HepG2 (cell line): ENCODE data around the gene SPATA31E1. TPM values are rescaled to one million over a fixed set of nuclear protein-coding genes. Genes with fewer than 3 reads are reported as not detected.

Experiments used
- ATAC-seq: fragments of 200-7000 bp; cut with Tn5 transposase; 3 replicates; pipeline ENCODE4 v1.9.1; 2020; ENCODE audit warnings: mild to moderate bottlenecking, moderate library complexity
- BruUV-seq: library from RNA; stranded (reverse); fragments of 400-500 nt; replicated peaks from 2 replicates; lab custom pipeline; 2021; lab: Mats Ljungman, UMichigan
- CTCF ChIA-PET: fragments of 300-600 bp; formaldehyde crosslinking; extraction: SDS; loops from one replicate; lab custom pipeline; 2021; ENCODE audit warnings: low total read pairs, inconsistent platforms, low intra/inter-chr PET ratio; lab: Yijun Ruan, JAX
- POLR2A ChIA-PET: fragments of 350-600 bp; sonication (Branson Sonifier 250); formaldehyde crosslinking; loops from one replicate; lab custom pipeline; 2020; ENCODE audit warnings: antibody characterized with exemption, inconsistent platforms; lab: Yijun Ruan, JAX
- DNase-seq: peaks from one replicate; pipeline ENCODE4 v3.0.0-alpha.2; 2015; ENCODE audit warnings: low spot score
- FAIRE-seq: peaks from 3 replicates; lab custom pipeline; 2011; peaks lifted over from hg19 to GRCh38; lab: Jason Lieb, UNC
- H2AFZ ChIP-seq: one replicate; pipeline ENCODE4 v1.6.1; 2011; ENCODE audit warnings: low read length, inconsistent platforms
- H3K27ac ChIP-seq: fragments of 300-600 bp; 3 replicates; pipeline ENCODE4 v1.8.0; 2011; ENCODE audit warnings: mixed run types, mild to moderate bottlenecking, mixed read lengths, low read length, inconsistent platforms; ENCODE audit not compliant: insufficient read depth; ENCODE audit errors: extremely low read length
- H3K27me3 ChIP-seq, 2 experiments: fragments of 200-600 bp in 1 of 2; 2 replicates in 1 of 2; 3 replicates in 1 of 2; pipeline versions ENCODE4 v1.6.0 to v1.8.0; 2011; ENCODE audit warnings: low read length in 2 of 2, mild to moderate bottlenecking in 2 of 2, moderate library complexity in 2 of 2, inconsistent platforms in 1 of 2; ENCODE audit not compliant: insufficient read depth in 2 of 2, control insufficient read depth in 1 of 2
- H3K36me3 ChIP-seq, 2 experiments: fragments of 200-600 bp in 1 of 2; replicated peaks in 1 of 2; 2 replicates in 1 of 2; 3 replicates in 1 of 2; pipeline versions ENCODE4 v1.5.1 to v1.8.0; 2011; ENCODE audit warnings: low read length in 2 of 2, inconsistent platforms in 1 of 2; ENCODE audit not compliant: insufficient read depth in 2 of 2, control insufficient read depth in 1 of 2
- H3K4me1 ChIP-seq: 2 replicates; pipeline ENCODE4 v1.5.1; 2012; ENCODE audit warnings: low read length, inconsistent platforms; ENCODE audit not compliant: insufficient read depth
- H3K4me2 ChIP-seq: 2 replicates; pipeline ENCODE4 v1.6.0; 2011; ENCODE audit warnings: low read depth, low read length, inconsistent platforms
- H3K4me3 ChIP-seq, 3 experiments: fragments of 200-600 bp in 1 of 3; sonication (generic), shearing (Covaris generic) in 1 of 3; replicated peaks in 1 of 3; 2 replicates each; pipeline ENCODE4 v1.5.1; 2011 to 2016; ENCODE audit warnings: low read length in 3 of 3, inconsistent platforms in 2 of 3, low read depth in 2 of 3, mild to moderate bottlenecking in 2 of 3, control low read depth in 1 of 3, mixed read lengths in 1 of 3; ENCODE audit not compliant: insufficient read depth in 1 of 3
- H3K79me2 ChIP-seq: one replicate; pipeline ENCODE4 v1.6.1; 2011; ENCODE audit warnings: low read length, inconsistent platforms; ENCODE audit not compliant: insufficient read depth
- H3K9ac ChIP-seq: 2 replicates; pipeline ENCODE4 v1.6.0; 2011; ENCODE audit warnings: mild to moderate bottlenecking, low read depth, low read length, inconsistent platforms; ENCODE audit not compliant: insufficient read depth
- H3K9me3 ChIP-seq: 2 replicates; pipeline ENCODE4 v1.5.1; 2012; ENCODE audit warnings: mild to moderate bottlenecking, low read length
- H4K20me1 ChIP-seq: 2 replicates; pipeline ENCODE4 v1.6.0; 2011; ENCODE audit warnings: inconsistent platforms, mild to moderate bottlenecking, low read length, moderate library complexity; ENCODE audit not compliant: insufficient read depth
- HOXA3 ChIP-seq: sonication (generic); formaldehyde crosslinking; IDR thresholded peaks from 2 replicates; pipeline ENCODE4 v1.5.0; 2020; ENCODE audit warnings: missing genetic modification reagents
- MAFF ChIP-seq: IDR thresholded peaks from 2 replicates; pipeline ENCODE4 v1.6.1; 2011; ENCODE audit warnings: low read depth, low read length, improper control_type of control experiment
- MAFK ChIP-seq, 2 experiments: IDR thresholded peaks in 1 of 2; conservative IDR thresholded peaks in 1 of 2; 2 replicates each; pipeline ENCODE4 v1.6.1; 2011; ENCODE audit warnings: improper control_type of control experiment in 2 of 2, low read length in 2 of 2
- YY1 ChIP-seq: IDR thresholded peaks from 2 replicates; pipeline ENCODE4 v1.6.1; 2011; ENCODE audit warnings: low read length, low read depth, moderate library complexity, mild to moderate bottlenecking; ENCODE audit not compliant: insufficient read depth, insufficient replicate concordance
- ZBTB8A ChIP-seq: sonication (generic); formaldehyde crosslinking; IDR thresholded peaks from 2 replicates; pipeline ENCODE4 v1.4.0; 2020; ENCODE audit warnings: mild to moderate bottlenecking, low read depth, missing genetic modification reagents, borderline replicate concordance
- ZNF205 ChIP-seq: IDR thresholded peaks from 2 replicates; pipeline ENCODE4 v1.6.1; 2018; ENCODE audit warnings: missing biosample characterization, missing genetic modification reagents
- ZNF44 ChIP-seq: sonication (generic); formaldehyde crosslinking; IDR thresholded peaks from 2 replicates; pipeline ENCODE4 v1.5.1; 2020; ENCODE audit warnings: mild to moderate bottlenecking, missing genetic modification reagents
- ZNF446 ChIP-seq: sonication (generic); formaldehyde crosslinking; IDR thresholded peaks from 2 replicates; pipeline ENCODE4 v1.5.0; 2020; ENCODE audit warnings: mild to moderate bottlenecking, missing genetic modification reagents
- ZNF644 ChIP-seq: IDR thresholded peaks from 2 replicates; pipeline ENCODE4 v1.6.1; 2016; ENCODE audit warnings: low read depth
- WGBS: methylation state at CpG from one replicate; pipeline ENCODE4 v1.1.6; 2017; ENCODE audit warnings: low lambda C conversion rate; 5-methylcytosine and 5-hydroxymethylcytosine counted together
- in situ Hi-C: cut with HindIII; loops from 2 replicates; pipeline ENCODE4 v1.10.0; 2017; ENCODE audit warnings: low pct_unique_long_range_greater_than_20kb; ENCODE audit not compliant: extremely low pct_ligation_motif_present
- intact Hi-C: fragments of 100-400 bp; cut with micrococcal nuclease; formaldehyde crosslinking; loops from one replicate; pipeline ENCODE4 v1.10.0; 2022; ENCODE audit not compliant: unreplicated experiment
- polyA plus RNA-seq, 8 experiments: library from polyadenylated mRNA; depleted of rRNA in 3 of 8; stranded (reverse) in 7 of 8; unstranded in 1 of 8; fragments of >200 nt; fragmentation: Illumina TruSeq in 4 of 8; extraction: Trizol in 4 of 8; gene quantifications; 2 replicates each; pipeline versions ENCODE4 v1.2.1 to v1.2.3, GENCODE V29; 2011 to 2016; ENCODE audit warnings: low read depth in 4 of 8, missing spikeins in 1 of 8, mixed read lengths in 1 of 8; ENCODE audit not compliant: insufficient read depth in 1 of 8
- total RNA-seq, 5 experiments: library from RNA; depleted of rRNA; stranded (reverse); fragments of >200 nt; fragmentation: Illumina TruSeq; extraction: Trizol; gene quantifications; 2 replicates each; pipeline ENCODE4 v1.2.3, GENCODE V29; 2016; ENCODE audit warnings: low read depth in 1 of 5
- TF ChIP-seq, protein P1 (sequence below): sonication (generic); formaldehyde crosslinking; IDR thresholded peaks from 2 replicates; pipeline ENCODE4 v1.4.0; 2020; ENCODE audit warnings: missing genetic modification reagents
- TF ChIP-seq, protein P2 (sequence below): sonication (generic); formaldehyde crosslinking; IDR thresholded peaks from 2 replicates; pipeline ENCODE4 v1.5.0; 2020; ENCODE audit warnings: mild to moderate bottlenecking, missing genetic modification reagents, moderate library complexity
- TF ChIP-seq, protein P3 (sequence below), 2 experiments: sonication (generic) in 1 of 2; formaldehyde crosslinking in 1 of 2; IDR thresholded peaks; 2 replicates each; pipeline versions ENCODE4 v1.6.1 to v1.9.0; 2014 to 2022; ENCODE audit warnings: antibody characterized with exemption in 1 of 2, borderline replicate concordance in 1 of 2, inconsistent platforms in 1 of 2, low read depth in 1 of 2, missing genetic modification reagents in 1 of 2

The SPATA31E1 gene
- total and polyA plus RNA-seq, 2 of the 13 experiments (the other 11 are each of a cell fraction or from before 2014, with no cell fraction given) = not detected

DNA sequence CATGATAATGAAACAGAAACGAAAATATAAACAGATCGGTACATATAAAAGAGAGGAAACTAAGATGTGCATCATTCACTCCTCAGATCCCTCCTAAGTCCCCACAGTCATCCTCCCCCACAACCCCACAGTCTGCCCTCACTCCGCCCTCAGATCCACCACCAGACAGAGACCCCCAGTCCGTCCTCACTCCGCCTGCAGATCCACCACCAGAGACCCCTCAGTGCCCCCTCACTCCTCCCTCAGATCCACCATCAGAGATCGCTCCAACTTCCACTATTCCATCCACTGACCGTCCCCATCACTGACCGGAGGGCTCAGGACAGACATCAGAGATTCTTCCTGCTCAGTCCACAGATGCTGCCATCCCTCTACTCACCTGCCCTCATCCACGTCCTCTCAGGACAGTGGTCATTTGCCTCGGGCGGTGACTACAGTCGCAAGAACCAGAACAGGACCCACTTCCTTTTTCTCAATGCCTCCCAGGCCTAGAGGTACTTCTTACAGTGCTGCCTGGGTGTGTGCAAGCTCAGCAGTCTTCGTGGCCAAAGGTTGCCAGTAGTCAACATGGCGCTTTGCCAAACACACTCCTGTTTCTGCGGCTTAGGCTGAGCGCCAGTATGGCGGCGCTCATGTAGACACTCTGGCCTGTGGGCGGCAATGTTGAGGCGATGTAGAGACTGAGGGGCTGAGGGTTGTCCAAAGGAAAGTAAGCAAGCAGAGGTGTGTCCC is 26.8 kb downstream of the SPATA31E1 start:
- no TSS peak for BruUV-seq
- WGBS = 61% methylated on average over 20 of the region's 20 CpGs
- Histone ChIP-seq H3K9ac (no peak overlapping the region), H3K27me3 (no peaks in the 10 kb centered on the region), H3K9me3 (no peaks in the 10 kb centered on the region), H3K4me2 (no peak overlapping the region), H3K36me3 (no peaks in the 10 kb centered on the region), H3K4me1 (no peaks in the 10 kb centered on the region), H2AFZ (no peak overlapping the region), H3K4me3 (no peak overlapping the region), H4K20me1 (no peaks in the 10 kb centered on the region), H3K79me2 (no peaks in the 10 kb centered on the region), H3K27ac (no peak overlapping the region)
- intact Hi-C loops (no loop called here), in situ Hi-C loops (no loop called here)
- TF ChIP-seq MAFK (conservative IDR thresholded peaks at IDR 0.05 in 1 of 2, IDR thresholded peaks at IDR 0.05 in 1 of 2; ENCODE audit: low read length in 2 of 2) (peak; percentile 63 to 78), YY1 (peak; percentile 87), HOXA3 (CRISPR knock-in tag) (0 out of 2 replicates have a peak, but pooled peaks have one; percentile 64), MAFF (peak; percentile 45; the same call in 1 of the 2 replicates), ZNF644 (peak; percentile 71), ZNF446 (no peak), ZBTB8A (CRISPR knock-in tag) (no peak), ZNF44 (CRISPR knock-in tag) (no peak), ZNF205 (peak; percentile 95)
- TF ChIP-seq, protein P1, sequence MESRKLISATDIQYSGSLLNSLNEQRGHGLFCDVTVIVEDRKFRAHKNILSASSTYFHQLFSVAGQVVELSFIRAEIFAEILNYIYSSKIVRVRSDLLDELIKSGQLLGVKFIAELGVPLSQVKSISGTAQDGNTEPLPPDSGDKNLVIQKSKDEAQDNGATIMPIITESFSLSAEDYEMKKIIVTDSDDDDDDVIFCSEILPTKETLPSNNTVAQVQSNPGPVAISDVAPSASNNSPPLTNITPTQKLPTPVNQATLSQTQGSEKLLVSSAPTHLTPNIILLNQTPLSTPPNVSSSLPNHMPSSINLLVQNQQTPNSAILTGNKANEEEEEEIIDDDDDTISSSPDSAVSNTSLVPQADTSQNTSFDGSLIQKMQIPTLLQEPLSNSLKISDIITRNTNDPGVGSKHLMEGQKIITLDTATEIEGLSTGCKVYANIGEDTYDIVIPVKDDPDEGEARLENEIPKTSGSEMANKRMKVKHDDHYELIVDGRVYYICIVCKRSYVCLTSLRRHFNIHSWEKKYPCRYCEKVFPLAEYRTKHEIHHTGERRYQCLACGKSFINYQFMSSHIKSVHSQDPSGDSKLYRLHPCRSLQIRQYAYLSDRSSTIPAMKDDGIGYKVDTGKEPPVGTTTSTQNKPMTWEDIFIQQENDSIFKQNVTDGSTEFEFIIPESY = peak; percentile 70
- TF ChIP-seq, protein P2, sequence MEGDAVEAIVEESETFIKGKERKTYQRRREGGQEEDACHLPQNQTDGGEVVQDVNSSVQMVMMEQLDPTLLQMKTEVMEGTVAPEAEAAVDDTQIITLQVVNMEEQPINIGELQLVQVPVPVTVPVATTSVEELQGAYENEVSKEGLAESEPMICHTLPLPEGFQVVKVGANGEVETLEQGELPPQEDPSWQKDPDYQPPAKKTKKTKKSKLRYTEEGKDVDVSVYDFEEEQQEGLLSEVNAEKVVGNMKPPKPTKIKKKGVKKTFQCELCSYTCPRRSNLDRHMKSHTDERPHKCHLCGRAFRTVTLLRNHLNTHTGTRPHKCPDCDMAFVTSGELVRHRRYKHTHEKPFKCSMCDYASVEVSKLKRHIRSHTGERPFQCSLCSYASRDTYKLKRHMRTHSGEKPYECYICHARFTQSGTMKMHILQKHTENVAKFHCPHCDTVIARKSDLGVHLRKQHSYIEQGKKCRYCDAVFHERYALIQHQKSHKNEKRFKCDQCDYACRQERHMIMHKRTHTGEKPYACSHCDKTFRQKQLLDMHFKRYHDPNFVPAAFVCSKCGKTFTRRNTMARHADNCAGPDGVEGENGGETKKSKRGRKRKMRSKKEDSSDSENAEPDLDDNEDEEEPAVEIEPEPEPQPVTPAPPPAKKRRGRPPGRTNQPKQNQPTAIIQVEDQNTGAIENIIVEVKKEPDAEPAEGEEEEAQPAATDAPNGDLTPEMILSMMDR = peak; percentile 55
- TF ChIP-seq, protein P3, sequence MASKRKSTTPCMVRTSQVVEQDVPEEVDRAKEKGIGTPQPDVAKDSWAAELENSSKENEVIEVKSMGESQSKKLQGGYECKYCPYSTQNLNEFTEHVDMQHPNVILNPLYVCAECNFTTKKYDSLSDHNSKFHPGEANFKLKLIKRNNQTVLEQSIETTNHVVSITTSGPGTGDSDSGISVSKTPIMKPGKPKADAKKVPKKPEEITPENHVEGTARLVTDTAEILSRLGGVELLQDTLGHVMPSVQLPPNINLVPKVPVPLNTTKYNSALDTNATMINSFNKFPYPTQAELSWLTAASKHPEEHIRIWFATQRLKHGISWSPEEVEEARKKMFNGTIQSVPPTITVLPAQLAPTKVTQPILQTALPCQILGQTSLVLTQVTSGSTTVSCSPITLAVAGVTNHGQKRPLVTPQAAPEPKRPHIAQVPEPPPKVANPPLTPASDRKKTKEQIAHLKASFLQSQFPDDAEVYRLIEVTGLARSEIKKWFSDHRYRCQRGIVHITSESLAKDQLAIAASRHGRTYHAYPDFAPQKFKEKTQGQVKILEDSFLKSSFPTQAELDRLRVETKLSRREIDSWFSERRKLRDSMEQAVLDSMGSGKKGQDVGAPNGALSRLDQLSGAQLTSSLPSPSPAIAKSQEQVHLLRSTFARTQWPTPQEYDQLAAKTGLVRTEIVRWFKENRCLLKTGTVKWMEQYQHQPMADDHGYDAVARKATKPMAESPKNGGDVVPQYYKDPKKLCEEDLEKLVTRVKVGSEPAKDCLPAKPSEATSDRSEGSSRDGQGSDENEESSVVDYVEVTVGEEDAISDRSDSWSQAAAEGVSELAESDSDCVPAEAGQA (IDR thresholded peaks at IDR 0.05; ENCODE audit: low read depth) = 0 out of 2 replicates have a peak, but pooled peaks have one; percentile 40
- TF ChIP-seq, protein P3 (CRISPR knock-in tag; IDR thresholded peaks at IDR 0.05; ENCODE audit: borderline replicate concordance) = no peak
- DNase-seq = peak; percentile 40
- CTCF ChIA-PET = no interaction called here
- FAIRE-seq = no peak
- POLR2A ChIA-PET = no interaction called here
- peak; percentile 82 for ATAC-seq
